ENCODE results near the gene ERFE.

DNA sequence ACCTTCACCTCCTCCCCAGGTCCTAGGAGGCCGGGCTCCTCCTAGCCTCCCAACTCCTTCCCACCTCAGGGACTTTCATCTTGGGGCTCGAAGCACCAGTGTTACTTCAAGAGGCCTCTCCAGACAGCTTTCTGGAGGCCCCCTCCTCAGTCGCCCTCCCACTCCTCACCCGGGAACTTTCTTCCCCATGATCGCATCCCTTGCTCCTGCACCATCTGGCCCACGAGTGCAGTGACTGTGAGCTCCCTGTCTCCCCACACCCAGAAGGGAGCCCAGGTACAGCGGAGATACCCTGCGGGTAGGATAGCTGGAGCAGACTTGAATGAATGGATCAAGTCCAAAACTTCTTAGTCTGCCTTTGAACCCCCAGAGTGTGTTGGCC lies 6.1 kb downstream of the ERFE start:
- TF ChIP-seq, protein P1, sequence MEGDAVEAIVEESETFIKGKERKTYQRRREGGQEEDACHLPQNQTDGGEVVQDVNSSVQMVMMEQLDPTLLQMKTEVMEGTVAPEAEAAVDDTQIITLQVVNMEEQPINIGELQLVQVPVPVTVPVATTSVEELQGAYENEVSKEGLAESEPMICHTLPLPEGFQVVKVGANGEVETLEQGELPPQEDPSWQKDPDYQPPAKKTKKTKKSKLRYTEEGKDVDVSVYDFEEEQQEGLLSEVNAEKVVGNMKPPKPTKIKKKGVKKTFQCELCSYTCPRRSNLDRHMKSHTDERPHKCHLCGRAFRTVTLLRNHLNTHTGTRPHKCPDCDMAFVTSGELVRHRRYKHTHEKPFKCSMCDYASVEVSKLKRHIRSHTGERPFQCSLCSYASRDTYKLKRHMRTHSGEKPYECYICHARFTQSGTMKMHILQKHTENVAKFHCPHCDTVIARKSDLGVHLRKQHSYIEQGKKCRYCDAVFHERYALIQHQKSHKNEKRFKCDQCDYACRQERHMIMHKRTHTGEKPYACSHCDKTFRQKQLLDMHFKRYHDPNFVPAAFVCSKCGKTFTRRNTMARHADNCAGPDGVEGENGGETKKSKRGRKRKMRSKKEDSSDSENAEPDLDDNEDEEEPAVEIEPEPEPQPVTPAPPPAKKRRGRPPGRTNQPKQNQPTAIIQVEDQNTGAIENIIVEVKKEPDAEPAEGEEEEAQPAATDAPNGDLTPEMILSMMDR (IDR thresholded peaks at IDR 0.05) = no peak
- TF ChIP-seq POLR2A (IDR thresholded peaks at IDR 0.05; ENCODE audit: low read depth) (no peak), EP300 (IDR thresholded peaks at IDR 0.05) (no peak)

All from esophagus muscularis mucosa (tissue), 4 donors.